IMR-90 (cell line): ENCODE results near the gene NTRK2. TPM values are rescaled to one million over a fixed set of nuclear protein-coding genes. Genes with fewer than 3 reads are reported as not detected.

Experiments
- ATAC-seq: fragments of 200-7000 bp; cut with Tn5 transposase; 2 replicates; pipeline ENCODE4 v1.9.1; 2020; ENCODE audit warnings: low read depth, mild to moderate bottlenecking, moderate library complexity
- BruUV-seq: library from RNA; stranded (reverse); fragments of 400-500 nt; replicated peaks from 2 replicates; lab custom pipeline; 2021; lab: Mats Ljungman, UMichigan
- CTCF ChIA-PET: fragments of 300-600 bp; formaldehyde crosslinking; extraction: SDS; loops from one replicate; lab custom pipeline; 2021; ENCODE audit warnings: antibody characterized with exemption; lab: Yijun Ruan, JAX
- POLR2A ChIA-PET: fragments of 300-600 bp; sonication (Branson Sonifier 250); formaldehyde crosslinking; loops from one replicate; lab custom pipeline; 2022; ENCODE audit warnings: antibody characterized with exemption; ENCODE audit not compliant: unreplicated experiment; lab: Charles Lee
- DNase-seq: peaks from one replicate; pipeline ENCODE4 v3.0.0; 2013
- H2AFZ ChIP-seq: replicated peaks from 2 replicates; pipeline ENCODE3; 2013; ENCODE audit warnings: low read length, mild to moderate bottlenecking; ENCODE audit not compliant: poor library complexity
- H2AK5ac ChIP-seq: 2 replicates; pipeline ENCODE4 v1.6.1; 2013; ENCODE audit warnings: low read depth, low read length, inconsistent platforms
- H2AK9ac ChIP-seq: replicated peaks from 2 replicates; pipeline ENCODE3; 2013; ENCODE audit warnings: mild to moderate bottlenecking, low read depth, low read length, moderate library complexity; ENCODE audit not compliant: poor library complexity
- H2BK120ac ChIP-seq: 2 replicates; pipeline ENCODE4 v1.6.1; 2013; ENCODE audit warnings: low read depth, low read length, inconsistent platforms
- H2BK15ac ChIP-seq: 3 replicates; pipeline ENCODE4 v1.6.1; 2013; ENCODE audit warnings: low read depth, low read length, inconsistent platforms
- H2BK20ac ChIP-seq: 2 replicates; pipeline ENCODE4 v1.6.1; 2013; ENCODE audit warnings: low read depth, mild to moderate bottlenecking, inconsistent platforms, low read length, moderate library complexity
- H2BK5ac ChIP-seq: 2 replicates; pipeline ENCODE4 v1.6.1; 2013; ENCODE audit warnings: mild to moderate bottlenecking, low read depth, low read length, inconsistent platforms; ENCODE audit not compliant: poor library complexity, severe bottlenecking
- H3K14ac ChIP-seq: replicated peaks from 2 replicates; pipeline ENCODE4 v1.6.1; 2013; ENCODE audit warnings: low read depth, low read length, inconsistent platforms
- H3K18ac ChIP-seq: 2 replicates; pipeline ENCODE4 v1.6.1; 2013; ENCODE audit warnings: low read depth, low read length, control low read depth
- H3K23ac ChIP-seq: 2 replicates; pipeline ENCODE4 v1.6.1; 2013; ENCODE audit warnings: low read depth, low read length, inconsistent platforms
- H3K27ac ChIP-seq: 2 replicates; pipeline ENCODE4 v1.5.1; 2013; ENCODE audit warnings: mild to moderate bottlenecking, control low read depth, low read length; ENCODE audit not compliant: insufficient read depth
- H3K27me3 ChIP-seq: 2 replicates; pipeline ENCODE4 v1.6.1; 2013; ENCODE audit warnings: low read length; ENCODE audit not compliant: control insufficient read depth, insufficient read depth
- H3K36me3 ChIP-seq: 2 replicates; pipeline ENCODE4 v1.6.1; 2013; ENCODE audit warnings: low read length, mixed read lengths; ENCODE audit not compliant: control insufficient read depth, insufficient read depth
- H3K4ac ChIP-seq: 2 replicates; pipeline ENCODE4 v1.6.1; 2013; ENCODE audit warnings: low read depth, low read length, inconsistent platforms
- H3K4me1 ChIP-seq: 2 replicates; pipeline ENCODE4 v1.6.1; 2013; ENCODE audit warnings: low read length, mixed read lengths; ENCODE audit not compliant: control insufficient read depth, insufficient read depth
- H3K4me2 ChIP-seq: 2 replicates; pipeline ENCODE4 v1.6.1; 2013; ENCODE audit warnings: low read depth, mild to moderate bottlenecking, control low read depth, low read length, moderate library complexity
- H3K4me3 ChIP-seq: 2 replicates; pipeline ENCODE4 v1.5.1; 2013; ENCODE audit warnings: low read depth, mild to moderate bottlenecking, control low read depth, low read length, moderate library complexity; ENCODE audit not compliant: insufficient read depth
- H3K56ac ChIP-seq: 2 replicates; pipeline ENCODE4 v1.6.1; 2013; ENCODE audit warnings: low read length, inconsistent platforms; ENCODE audit not compliant: insufficient read depth; ENCODE audit errors: extremely low read depth
- H3K79me1 ChIP-seq, 2 experiments: 2 replicates each; pipeline ENCODE4 v1.6.1; 2013; ENCODE audit warnings: low read length in 2 of 2, inconsistent platforms in 1 of 2, low read depth in 1 of 2
- H3K9ac ChIP-seq: 2 replicates; pipeline ENCODE4 v1.6.1; 2013; ENCODE audit warnings: low read depth, low read length, control low read depth
- H3K9me1 ChIP-seq: 2 replicates; pipeline ENCODE4 v1.6.1; 2013; ENCODE audit warnings: low read length, inconsistent platforms; ENCODE audit not compliant: insufficient read depth
- H3K9me3 ChIP-seq: 2 replicates; pipeline ENCODE4 v1.6.1; 2013; ENCODE audit warnings: low read length; ENCODE audit not compliant: control insufficient read depth, insufficient read depth
- H4K20me1 ChIP-seq: 2 replicates; pipeline ENCODE4 v1.6.1; 2013; ENCODE audit warnings: low read length, inconsistent platforms; ENCODE audit not compliant: insufficient read depth
- H4K5ac ChIP-seq: 2 replicates; pipeline ENCODE4 v1.6.1; 2013; ENCODE audit warnings: mild to moderate bottlenecking, low read depth, low read length, control low read depth
- H4K8ac ChIP-seq, 2 experiments: 2 replicates each; pipeline ENCODE4 v1.6.1; 2013; ENCODE audit warnings: low read depth in 2 of 2, low read length in 2 of 2, control low read depth in 1 of 2, inconsistent platforms in 1 of 2
- H4K91ac ChIP-seq: 2 replicates; pipeline ENCODE4 v1.6.1; 2013; ENCODE audit warnings: low read depth, low read length, inconsistent platforms; ENCODE audit not compliant: insufficient read depth
- BHLHE40 ChIP-seq: fragments of 150-350 bp; IDR thresholded peaks from 2 replicates; pipeline ENCODE4 v1.6.1; 2016; ENCODE audit warnings: mild to moderate bottlenecking, low read depth, low read length
- CEBPB ChIP-seq: IDR thresholded peaks from 2 replicates; pipeline ENCODE4 v1.6.1; 2012; ENCODE audit warnings: low read depth, low read length, improper control_type of control experiment
- CHD1 ChIP-seq: IDR thresholded peaks from 2 replicates; pipeline ENCODE4 v1.6.1; 2012; ENCODE audit warnings: low read depth, low read length, improper control_type of control experiment
- CTCF ChIP-seq: conservative IDR thresholded peaks from 2 replicates; pipeline ENCODE4 v1.5.1; 2012; ENCODE audit warnings: mild to moderate bottlenecking, low read depth, low read length, improper control_type of control experiment
- ELK1 ChIP-seq: fragments of 150-350 bp; IDR thresholded peaks from 2 replicates; pipeline ENCODE4 v1.6.1; 2016; ENCODE audit warnings: low read depth, mild to moderate bottlenecking, low read length, moderate library complexity, borderline replicate concordance
- FOS ChIP-seq: fragments of 150-350 bp; IDR thresholded peaks from 2 replicates; pipeline ENCODE4 v1.6.1; 2016; ENCODE audit warnings: low read depth, low read length
- MAFK ChIP-seq: IDR thresholded peaks from 2 replicates; pipeline ENCODE4 v1.6.1; 2012; ENCODE audit warnings: low read depth, low read length, improper control_type of control experiment
- MAZ ChIP-seq: IDR thresholded peaks from 2 replicates; pipeline ENCODE4 v1.6.1; 2012; ENCODE audit warnings: low read depth, mild to moderate bottlenecking, low read length, improper control_type of control experiment, moderate library complexity, borderline replicate concordance
- MXI1 ChIP-seq: IDR thresholded peaks from 2 replicates; pipeline ENCODE4 v1.6.1; 2012; ENCODE audit warnings: low read depth, mild to moderate bottlenecking, low read length, moderate library complexity, borderline replicate concordance
- NFE2L2 ChIP-seq: fragments of 150-350 bp; IDR thresholded peaks from 2 replicates; pipeline ENCODE4 v1.6.1; 2016; ENCODE audit warnings: low read depth, mild to moderate bottlenecking, low read length
- POLR2A ChIP-seq: IDR thresholded peaks from 2 replicates; pipeline ENCODE4 v1.6.1; 2012; ENCODE audit warnings: mild to moderate bottlenecking, low read depth, low read length
- RAD21 ChIP-seq: IDR thresholded peaks from 2 replicates; pipeline ENCODE4 v1.6.1; 2012; ENCODE audit warnings: low read length, improper control_type of control experiment
- RFX5 ChIP-seq: IDR thresholded peaks from 2 replicates; pipeline ENCODE4 v1.8.0; 2012; ENCODE audit warnings: low read depth, mild to moderate bottlenecking, low read length, moderate library complexity
- SMC3 ChIP-seq: fragments of 150-350 bp; IDR thresholded peaks from 2 replicates; pipeline ENCODE4 v1.6.1; 2016; ENCODE audit warnings: low read depth, mild to moderate bottlenecking, antibody characterized with exemption, low read length, moderate library complexity
- USF2 ChIP-seq: fragments of 150-350 bp; IDR thresholded peaks from 2 replicates; pipeline ENCODE4 v1.6.1; 2017; ENCODE audit warnings: mild to moderate bottlenecking, antibody characterized with exemption, low read length, low read depth
- WGBS, 2 experiments: methylation state at CpG; one replicate each; pipeline versions ENCODE4 v1.1.5 to v1.1.7; 2013; ENCODE audit warnings: missing lambda C conversion rate in 2 of 2; ENCODE audit not compliant: insufficient read length in 1 of 2; ENCODE audit errors: extremely low coverage in 2 of 2; 5-methylcytosine and 5-hydroxymethylcytosine counted together
- dilution Hi-C: fragments of 300-500 bp; cut with HindIII; formaldehyde crosslinking; loops from one replicate; pipeline ENCODE4 v1.14.3; 2018; ENCODE audit warnings: low sequenced_read_pairs; ENCODE audit not compliant: unreplicated experiment
- in situ Hi-C: fragments of 300-500 bp; cut with MboI; formaldehyde crosslinking; loops from 3 replicates; pipeline ENCODE4 v1.14.3; 2019; ENCODE audit warnings: low sequenced_read_pairs, inconsistent platforms, mixed read lengths
- intact Hi-C: fragments of 100-400 bp; cut with micrococcal nuclease; formaldehyde crosslinking; loops from 2 replicates; pipeline ENCODE4 v1.10.0; 2022
- polyA plus RNA-seq, 3 experiments: library from polyadenylated mRNA; depleted of rRNA; stranded (reverse); fragments of >200 nt; gene quantifications; 2 replicates each; pipeline ENCODE4 v1.2.3, GENCODE V29; 2012; ENCODE audit warnings: low replicate concordance in 1 of 3
- total RNA-seq: library from RNA; depleted of rRNA; stranded (reverse); fragments of >200 nt; gene quantifications from 2 replicates; pipeline ENCODE4 v1.2.3, GENCODE V29; 2012

The NTRK2 gene
- total and polyA plus RNA-seq, 2 of the 4 experiments (the other 2 are of a cell fraction), result under 0.01 to 0.02 TPM

- no TSS peak for BruUV-seq
- no peak overlapping the region for H2BK20ac ChIP-seq
- no peak for DNase-seq
These were observed 197.7 kb downstream of the NTRK2 start for GRCh38 chr9:84867186-84867585.

More at GRCh38 chr9:84867186-84867585, 197.7 kb downstream of the NTRK2 start:
- ChIA-PET POLR2A (no interaction called here), CTCF (no interaction called here)
- no peak overlapping the region for H3K9ac ChIP-seq
- no peak overlapping the region for H3K27ac ChIP-seq
- H3K18ac ChIP-seq, result no peak overlapping the region
- no peaks in the 10 kb centered on the region for H4K20me1 ChIP-seq
- H3K79me1 ChIP-seq, result no peaks in the 10 kb centered on the region
- no peak overlapping the region for H3K23ac ChIP-seq
- dilution Hi-C loops, result no loop called here
- H3K4ac ChIP-seq, result no peak overlapping the region
- no peak for ATAC-seq
- no peak overlapping the region for H4K91ac ChIP-seq
- no peak overlapping the region for H2BK15ac ChIP-seq
- H2AFZ ChIP-seq, result no peak overlapping the region
- intact Hi-C loops, result no loop called here
- WGBS, 2 experiments, result 20% methylated on average over 1 of the region's 3 CpGs; no CpG with 5 or more reads in 1 of the 2 experiments
- H3K4me2 ChIP-seq, result no peak overlapping the region
- in situ Hi-C loops, result no loop called here
- H3K4me1 ChIP-seq, result no peaks in the 10 kb centered on the region
- H3K36me3 ChIP-seq, result no peaks in the 10 kb centered on the region
- no peak overlapping the region for H3K4me3 ChIP-seq
- no peaks in the 10 kb centered on the region for H3K9me1 ChIP-seq
- H2BK120ac ChIP-seq, result no peak overlapping the region
- H2AK9ac ChIP-seq, result no peak overlapping the region
- no peak overlapping the region for H2AK5ac ChIP-seq
- peaks cover 6% of the 10 kb centered on the region; the same call in 1 of the 2 replicates for H3K9me3 ChIP-seq
- H4K8ac ChIP-seq, result no peak overlapping the region
- no peak overlapping the region for H3K14ac ChIP-seq
- no peak for TF ChIP-seq CEBPB
- TF ChIP-seq POLR2A, result no peak
- TF ChIP-seq MAZ, result no peak
- no peak for TF ChIP-seq MAFK
- TF ChIP-seq MXI1, result no peak
- no peak for TF ChIP-seq CTCF
- TF ChIP-seq RFX5, result no peak
- no peak for TF ChIP-seq RAD21
- TF ChIP-seq CHD1, result no peak
- TF ChIP-seq FOS, result no peak
- no peak for TF ChIP-seq NFE2L2
- no peak for TF ChIP-seq SMC3
- no peak for TF ChIP-seq BHLHE40
- no peak for TF ChIP-seq USF2
- no peak for TF ChIP-seq ELK1
- no peaks in the 10 kb centered on the region for H3K27me3 ChIP-seq
- H4K5ac ChIP-seq, result no peak overlapping the region
- H3K56ac ChIP-seq, result no peak overlapping the region
- H2BK5ac ChIP-seq, result no peak overlapping the region
